Measurements from ENCODE around the gene FBL. TPM values are rescaled to one million over a fixed set of nuclear protein-coding genes. Genes with fewer than 3 reads are reported as not detected.

Gene FBL
- total and polyA plus RNA-seq, 10 of the 15 experiments (the other 5 are each of a cell fraction or from before 2014, with no cell fraction given), result 156 to 1,083 (median 478) TPM

- Histone ChIP-seq H3K4me3 (no peak overlapping the region), H2AFZ (ENCODE audit: control insufficient read depth, low read depth, low read length) (no peak overlapping the region), H3K4me1 (ENCODE audit: control insufficient read depth, insufficient read depth, low read length) (peaks cover 14% of the 10 kb centered on the region), H3K9me3 (replicated peaks; ENCODE audit: control insufficient read depth, insufficient read depth, low read length) (no peaks in the 10 kb centered on the region), H3K27me3 (replicated peaks in 1 of 2; ENCODE audit: control insufficient read depth in 2 of 2, insufficient read depth in 2 of 2, low read length in 1 of 2) (no peaks in the 10 kb centered on the region), H4K20me1 (ENCODE audit: control insufficient read depth, insufficient read depth) (no peaks in the 10 kb centered on the region), H3K4me2 (ENCODE audit: control insufficient read depth, insufficient read depth) (no peak overlapping the region), H3K27ac (ENCODE audit: control insufficient read depth, insufficient read depth) (no peak overlapping the region), H3K9ac (ENCODE audit: control insufficient read depth, insufficient read depth, low read length) (no peak overlapping the region), H3K79me2 (ENCODE audit: control insufficient read depth, insufficient read depth, low read length) (peaks cover 6% of the 10 kb centered on the region), H3K36me3 (ENCODE audit: control insufficient read depth in 2 of 2, insufficient read depth in 2 of 2, low read length in 1 of 2) (peaks cover 19% of the 10 kb centered on the region in 2 experiments)
- no TSS peak for BruUV-seq (replicated peaks)
- SMC1A ChIA-PET (ENCODE audit: uncharacterized antibody, unreplicated experiment), result no interaction called here
- TF ChIP-seq ASH2L (IDR thresholded peaks at IDR 0.05; ENCODE audit: borderline replicate concordance, low read depth) (no peak), MTA2 (IDR thresholded peaks at IDR 0.05; ENCODE audit: low read depth) (no peak)
- RAD21 ChIA-PET (ENCODE audit: unreplicated experiment), result no interaction called here
- DNase-seq (ENCODE audit: low read depth, low spot score) (no peak), FAIRE-seq (no peak), ATAC-seq (no peak)
- in situ Hi-C loops (cut with MboI), result no loop called here
- POLR2A ChIA-PET, result no interaction called here
- 96% methylated on average over 9 of the region's 13 CpGs for WGBS (ENCODE audit: insufficient coverage, insufficient replicate concordance, low lambda C conversion rate, missing lambda C conversion rate)
- intact Hi-C loops (cut with micrococcal nuclease; ENCODE audit: unreplicated experiment), result no loop called here
- CTCF ChIA-PET, result interaction anchor here (0.9 to 4.1 kb wide), 3 partner anchors 16 to 58 kb away, joined by 3 to 19 read pairs (median 9); no protein-coding TSS in a partner anchor
These were observed 19.0 kb downstream of the FBL start for GRCh38 chr19:39827216-39827615.

DNA sequence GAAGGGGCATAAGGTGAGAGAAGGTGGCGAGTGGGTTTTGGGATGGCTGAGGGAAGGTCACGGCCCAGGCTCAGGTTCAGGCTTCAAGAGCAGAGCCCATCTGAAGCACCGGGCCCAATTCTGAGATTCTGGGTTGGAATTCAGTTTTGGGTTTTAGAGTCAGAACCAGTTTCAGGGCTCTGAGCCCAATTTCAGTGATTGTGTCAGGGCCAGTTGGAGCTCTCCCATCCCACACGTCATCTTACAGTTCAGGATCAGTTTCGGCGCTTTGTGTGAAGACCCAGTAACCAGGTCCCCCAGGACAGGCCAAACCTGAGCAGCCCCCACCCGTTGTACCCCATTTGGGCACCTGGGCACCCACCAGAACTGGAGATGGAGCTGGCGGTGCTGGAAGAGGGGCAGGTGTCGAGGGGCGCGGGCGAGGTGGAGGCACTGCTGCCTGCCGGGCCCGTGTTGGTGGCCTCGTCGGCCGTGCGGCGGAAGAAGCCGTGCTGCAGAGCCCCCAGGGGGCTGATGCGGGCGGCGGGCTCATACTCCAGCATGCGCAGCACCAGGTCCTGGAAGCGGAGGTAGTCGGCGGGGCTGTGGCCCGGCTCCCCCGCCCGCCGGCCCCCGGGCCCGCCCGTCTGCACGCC is 19.8 kb downstream of the FBL start:
- Histone ChIP-seq H4K20me1 (ENCODE audit: control insufficient read depth, insufficient read depth) (no peaks in the 10 kb centered on the region), H3K4me1 (ENCODE audit: control insufficient read depth, insufficient read depth, low read length) (peaks cover 14% of the 10 kb centered on the region), H3K4me3 (no peak overlapping the region), H3K4me2 (ENCODE audit: control insufficient read depth, insufficient read depth) (no peak overlapping the region), H3K27me3 (replicated peaks in 1 of 2; ENCODE audit: control insufficient read depth in 2 of 2, insufficient read depth in 2 of 2, low read length in 1 of 2) (no peaks in the 10 kb centered on the region), H3K36me3 (ENCODE audit: control insufficient read depth in 2 of 2, insufficient read depth in 2 of 2, low read length in 1 of 2) (peaks cover 16 to 19% of the 10 kb centered on the region in 2 experiments), H2AFZ (ENCODE audit: control insufficient read depth, low read depth, low read length) (no peak overlapping the region), H3K9me3 (replicated peaks; ENCODE audit: control insufficient read depth, insufficient read depth, low read length) (no peaks in the 10 kb centered on the region), H3K79me2 (ENCODE audit: control insufficient read depth, insufficient read depth, low read length) (peaks cover 6% of the 10 kb centered on the region), H3K9ac (ENCODE audit: control insufficient read depth, insufficient read depth, low read length) (no peak overlapping the region), H3K27ac (ENCODE audit: control insufficient read depth, insufficient read depth) (no peak overlapping the region)
- no peak for DNase-seq (ENCODE audit: low read depth, low spot score)
- SMC1A ChIA-PET (ENCODE audit: uncharacterized antibody, unreplicated experiment), result no interaction called here
- 98% methylated on average over 23 of the region's 35 CpGs for WGBS (ENCODE audit: insufficient coverage, insufficient replicate concordance, low lambda C conversion rate, missing lambda C conversion rate)
- RAD21 ChIA-PET (ENCODE audit: unreplicated experiment), result no interaction called here
- in situ Hi-C loops (cut with MboI), result no loop called here
- POLR2A ChIA-PET, result no interaction called here
- no TSS peak for BruUV-seq (replicated peaks)
- no peak for ATAC-seq
- CTCF ChIA-PET, result interaction anchor here (4.1 kb wide), 1 partner anchor 17 kb away, joined by 19 read pairs; no protein-coding TSS in a partner anchor
- no peak for FAIRE-seq
- intact Hi-C loops (cut with micrococcal nuclease; ENCODE audit: unreplicated experiment), result no loop called here
- TF ChIP-seq GATAD2B (conservative IDR thresholded peaks at IDR 0.05; ENCODE audit: low read depth) (no peak), TAF1 (IDR thresholded peaks at IDR 0.05; ENCODE audit: borderline replicate concordance, low read depth, low read length) (no peak), ZNF24 (IDR thresholded peaks at IDR 0.05) (no peak), POU2F2 (IDR thresholded peaks at IDR 0.05; ENCODE audit: borderline replicate concordance, low read depth, low read length) (no peak), MTA2 (IDR thresholded peaks at IDR 0.05; ENCODE audit: low read depth) (no peak), NFXL1 (IDR thresholded peaks at IDR 0.05; ENCODE audit: borderline replicate concordance) (no peak), NFYA (IDR thresholded peaks at IDR 0.05; ENCODE audit: borderline replicate concordance, low read depth, low read length) (no peak), CBFB (IDR thresholded peaks at IDR 0.05; ENCODE audit: low read depth) (no peak), ATF7 (IDR thresholded peaks at IDR 0.05; ENCODE audit: low read depth) (no peak), ZNF274 (IDR thresholded peaks at IDR 0.05; ENCODE audit: insufficient read depth, insufficient read length) (no peak), PAX5 (IDR thresholded peaks at IDR 0.05; ENCODE audit: borderline replicate concordance, low read depth, low read length) (no peak)
- TF ChIP-seq, protein P1, sequence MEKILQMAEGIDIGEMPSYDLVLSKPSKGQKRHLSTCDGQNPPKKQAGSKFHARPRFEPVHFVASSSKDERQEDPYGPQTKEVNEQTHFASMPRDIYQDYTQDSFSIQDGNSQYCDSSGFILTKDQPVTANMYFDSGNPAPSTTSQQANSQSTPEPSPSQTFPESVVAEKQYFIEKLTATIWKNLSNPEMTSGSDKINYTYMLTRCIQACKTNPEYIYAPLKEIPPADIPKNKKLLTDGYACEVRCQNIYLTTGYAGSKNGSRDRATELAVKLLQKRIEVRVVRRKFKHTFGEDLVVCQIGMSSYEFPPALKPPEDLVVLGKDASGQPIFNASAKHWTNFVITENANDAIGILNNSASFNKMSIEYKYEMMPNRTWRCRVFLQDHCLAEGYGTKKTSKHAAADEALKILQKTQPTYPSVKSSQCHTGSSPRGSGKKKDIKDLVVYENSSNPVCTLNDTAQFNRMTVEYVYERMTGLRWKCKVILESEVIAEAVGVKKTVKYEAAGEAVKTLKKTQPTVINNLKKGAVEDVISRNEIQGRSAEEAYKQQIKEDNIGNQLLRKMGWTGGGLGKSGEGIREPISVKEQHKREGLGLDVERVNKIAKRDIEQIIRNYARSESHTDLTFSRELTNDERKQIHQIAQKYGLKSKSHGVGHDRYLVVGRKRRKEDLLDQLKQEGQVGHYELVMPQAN (conservative IDR thresholded peaks at IDR 0.05), result no peak
- TF ChIP-seq, protein P2, sequence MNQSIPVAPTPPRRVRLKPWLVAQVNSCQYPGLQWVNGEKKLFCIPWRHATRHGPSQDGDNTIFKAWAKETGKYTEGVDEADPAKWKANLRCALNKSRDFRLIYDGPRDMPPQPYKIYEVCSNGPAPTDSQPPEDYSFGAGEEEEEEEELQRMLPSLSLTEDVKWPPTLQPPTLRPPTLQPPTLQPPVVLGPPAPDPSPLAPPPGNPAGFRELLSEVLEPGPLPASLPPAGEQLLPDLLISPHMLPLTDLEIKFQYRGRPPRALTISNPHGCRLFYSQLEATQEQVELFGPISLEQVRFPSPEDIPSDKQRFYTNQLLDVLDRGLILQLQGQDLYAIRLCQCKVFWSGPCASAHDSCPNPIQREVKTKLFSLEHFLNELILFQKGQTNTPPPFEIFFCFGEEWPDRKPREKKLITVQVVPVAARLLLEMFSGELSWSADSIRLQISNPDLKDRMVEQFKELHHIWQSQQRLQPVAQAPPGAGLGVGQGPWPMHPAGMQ (IDR thresholded peaks at IDR 0.05; ENCODE audit: borderline replicate concordance), result no peak

All from GM12878 (cell line).